HepG2 (cell line): ENCODE data around the gene ESPN. TPM values are rescaled to one million over a fixed set of nuclear protein-coding genes. Genes with fewer than 3 reads are reported as not detected.

ENCODE experiments used
- IRF2 ChIP-seq: IDR thresholded peaks from 2 replicates; pipeline ENCODE4 v1.6.1; 2018; ENCODE audit warnings: missing genetic modification reagents, missing compliant biosample characterization
- TOPORS ChIP-seq: sonication (generic); formaldehyde crosslinking; IDR thresholded peaks from 2 replicates; pipeline ENCODE4 v1.8.0; 2023; ENCODE audit warnings: mild to moderate bottlenecking, missing genetic modification reagents
- ZFX ChIP-seq: sonication (generic); formaldehyde crosslinking; IDR thresholded peaks from 2 replicates; pipeline ENCODE4 v1.4.0; 2020; ENCODE audit warnings: mild to moderate bottlenecking, low read depth, missing genetic modification reagents, moderate library complexity
- ZNF205 ChIP-seq: IDR thresholded peaks from 2 replicates; pipeline ENCODE4 v1.6.1; 2018; ENCODE audit warnings: missing biosample characterization, missing genetic modification reagents
- ZNF264 ChIP-seq: sonication (generic); formaldehyde crosslinking; IDR thresholded peaks from 2 replicates; pipeline ENCODE4 v1.4.0; 2020; ENCODE audit warnings: missing genetic modification reagents
- ZNF598 ChIP-seq: sonication (generic); formaldehyde crosslinking; IDR thresholded peaks from 2 replicates; pipeline ENCODE4 v1.5.1; 2020; ENCODE audit warnings: mild to moderate bottlenecking, missing genetic modification reagents, borderline replicate concordance
- ZNF768 ChIP-seq: sonication (generic); formaldehyde crosslinking; IDR thresholded peaks from 2 replicates; pipeline ENCODE4 v1.4.0; 2020; ENCODE audit warnings: missing genetic modification reagents
- ZNF790 ChIP-seq: sonication (generic); formaldehyde crosslinking; IDR thresholded peaks from 2 replicates; pipeline ENCODE4 v1.8.0; 2022; ENCODE audit warnings: missing genetic modification reagents, mild to moderate bottlenecking, borderline replicate concordance
- ZSCAN31 ChIP-seq: sonication (generic); formaldehyde crosslinking; IDR thresholded peaks from 2 replicates; pipeline ENCODE4 v1.5.0; 2020; ENCODE audit warnings: low read depth, mild to moderate bottlenecking, missing genetic modification reagents
- polyA plus RNA-seq, 8 experiments: library from polyadenylated mRNA; depleted of rRNA in 3 of 8; stranded (reverse) in 7 of 8; unstranded in 1 of 8; fragments of >200 nt; fragmentation: Illumina TruSeq in 4 of 8; extraction: Trizol in 4 of 8; gene quantifications; 2 replicates each; pipeline versions ENCODE4 v1.2.1 to v1.2.3, GENCODE V29; 2011 to 2016; ENCODE audit warnings: low read depth in 4 of 8, missing spikeins in 1 of 8, mixed read lengths in 1 of 8; ENCODE audit not compliant: insufficient read depth in 1 of 8
- total RNA-seq, 5 experiments: library from RNA; depleted of rRNA; stranded (reverse); fragments of >200 nt; fragmentation: Illumina TruSeq; extraction: Trizol; gene quantifications; 2 replicates each; pipeline ENCODE4 v1.2.3, GENCODE V29; 2016; ENCODE audit warnings: low read depth in 1 of 5
- TF ChIP-seq, protein P1 (sequence below): IDR thresholded peaks from 2 replicates; pipeline ENCODE4 v1.6.1; 2016; ENCODE audit warnings: missing genetic modification reagents, missing compliant biosample characterization
- TF ChIP-seq, protein P2 (sequence below): sonication (generic); formaldehyde crosslinking; IDR thresholded peaks from 2 replicates; pipeline ENCODE4 v1.5.0; 2020; ENCODE audit warnings: mild to moderate bottlenecking, missing genetic modification reagents, moderate library complexity

ESPN gene
- total and polyA plus RNA-seq, 2 of the 13 experiments (the other 11 are each of a cell fraction or from before 2014, with no cell fraction given): 48.6 to 54.2 TPM

DNA sequence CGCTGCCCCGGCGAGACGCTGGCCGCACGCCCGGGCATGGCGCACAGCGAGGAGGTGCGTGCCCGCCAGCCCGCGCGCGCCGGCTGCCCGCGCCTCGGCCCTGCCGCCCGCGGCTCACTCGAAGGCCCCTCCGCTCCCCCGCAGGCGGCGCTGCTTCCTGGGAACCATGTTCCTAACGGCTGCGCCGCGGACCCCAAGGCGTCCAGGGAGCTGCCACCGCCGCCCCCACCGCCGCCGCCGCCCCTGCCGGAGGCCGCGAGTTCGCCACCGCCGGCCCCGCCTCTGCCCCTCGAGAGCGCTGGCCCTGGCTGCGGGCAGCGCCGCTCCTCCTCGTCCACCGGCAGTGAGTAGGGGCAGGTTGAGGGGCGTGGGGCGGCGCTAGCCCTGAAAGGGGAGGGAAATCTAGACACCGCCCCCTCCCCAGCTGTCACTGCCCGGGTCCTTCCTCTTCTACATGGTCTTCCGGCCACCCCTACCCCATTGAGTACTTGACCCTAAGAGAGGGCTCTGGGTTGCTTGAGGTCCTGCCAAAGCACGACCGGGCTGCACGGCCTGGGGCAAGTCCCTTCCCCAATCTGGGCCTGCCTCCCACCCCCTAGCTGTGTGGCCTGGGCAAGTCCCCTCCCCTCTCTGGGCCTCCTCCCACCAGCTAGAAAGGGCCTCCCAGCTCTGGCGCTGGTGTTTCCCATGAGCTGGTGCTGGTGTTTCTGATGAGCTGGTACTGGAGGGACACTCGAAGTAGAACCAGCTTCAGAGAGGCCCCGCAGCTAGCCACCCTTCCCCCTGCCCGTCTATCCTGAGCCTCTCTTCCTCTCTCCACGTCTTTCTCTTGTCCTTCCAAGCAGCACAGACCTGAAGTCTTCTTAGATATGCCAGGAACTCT is 24.4 kb downstream of the ESPN start (continued):
- TF ChIP-seq ZNF205 (CRISPR knock-in tag): no peak
- peak; percentile 10; the same call in 1 of the 2 replicates for TF ChIP-seq IRF2 (CRISPR knock-in tag)
- TF ChIP-seq ZNF768 (CRISPR knock-in tag): peak; percentile 98
- 0 out of 2 replicates have a peak, but pooled peaks have one; percentile 36 for TF ChIP-seq TOPORS (CRISPR knock-in tag)
- TF ChIP-seq ZSCAN31 (CRISPR knock-in tag): 0 out of 2 replicates have a peak, but pooled peaks have one; percentile 49
- TF ChIP-seq ZNF264 (CRISPR knock-in tag): 0 out of 2 replicates have a peak, but pooled peaks have one; percentile 47
- no peak for TF ChIP-seq ZNF598 (CRISPR knock-in tag)
- TF ChIP-seq, protein P1, sequence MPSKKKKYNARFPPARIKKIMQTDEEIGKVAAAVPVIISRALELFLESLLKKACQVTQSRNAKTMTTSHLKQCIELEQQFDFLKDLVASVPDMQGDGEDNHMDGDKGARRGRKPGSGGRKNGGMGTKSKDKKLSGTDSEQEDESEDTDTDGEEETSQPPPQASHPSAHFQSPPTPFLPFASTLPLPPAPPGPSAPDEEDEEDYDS (CRISPR knock-in tag): peak; percentile 64; the same call in 1 of the 2 replicates
- 0 out of 2 replicates have a peak, but pooled peaks have one; percentile 37 for TF ChIP-seq ZNF790 (CRISPR knock-in tag)
- TF ChIP-seq, protein P2, sequence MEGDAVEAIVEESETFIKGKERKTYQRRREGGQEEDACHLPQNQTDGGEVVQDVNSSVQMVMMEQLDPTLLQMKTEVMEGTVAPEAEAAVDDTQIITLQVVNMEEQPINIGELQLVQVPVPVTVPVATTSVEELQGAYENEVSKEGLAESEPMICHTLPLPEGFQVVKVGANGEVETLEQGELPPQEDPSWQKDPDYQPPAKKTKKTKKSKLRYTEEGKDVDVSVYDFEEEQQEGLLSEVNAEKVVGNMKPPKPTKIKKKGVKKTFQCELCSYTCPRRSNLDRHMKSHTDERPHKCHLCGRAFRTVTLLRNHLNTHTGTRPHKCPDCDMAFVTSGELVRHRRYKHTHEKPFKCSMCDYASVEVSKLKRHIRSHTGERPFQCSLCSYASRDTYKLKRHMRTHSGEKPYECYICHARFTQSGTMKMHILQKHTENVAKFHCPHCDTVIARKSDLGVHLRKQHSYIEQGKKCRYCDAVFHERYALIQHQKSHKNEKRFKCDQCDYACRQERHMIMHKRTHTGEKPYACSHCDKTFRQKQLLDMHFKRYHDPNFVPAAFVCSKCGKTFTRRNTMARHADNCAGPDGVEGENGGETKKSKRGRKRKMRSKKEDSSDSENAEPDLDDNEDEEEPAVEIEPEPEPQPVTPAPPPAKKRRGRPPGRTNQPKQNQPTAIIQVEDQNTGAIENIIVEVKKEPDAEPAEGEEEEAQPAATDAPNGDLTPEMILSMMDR (CRISPR knock-in tag): peak; percentile 27; the same call in 1 of the 2 replicates
- TF ChIP-seq ZFX (CRISPR knock-in tag): peak; percentile 63; the same call in 1 of the 2 replicates
- TF ChIP-seq, all 625 proteins: peak for 49
